K562 (cell line): ENCODE measurements around the gene SPEM1. TPM values are rescaled to one million over a fixed set of nuclear protein-coding genes. Genes with fewer than 3 reads are reported as not detected.

Experiments used
- ATAC-seq: fragments of 200-7000 bp; cut with Tn5 transposase; 3 replicates; pipeline ENCODE4 v1.9.1; 2020; ENCODE audit warnings: moderate library complexity
- BruUV-seq: library from RNA; stranded (reverse); fragments of 400-500 nt; replicated peaks from 2 replicates; lab custom pipeline; 2021; lab: Mats Ljungman, UMichigan
- CTCF ChIA-PET: fragments of 300-600 bp; formaldehyde crosslinking; extraction: SDS; loops from one replicate; lab custom pipeline; 2021; ENCODE audit warnings: low intra/inter-chr PET ratio; lab: Yijun Ruan, JAX
- POLR2A ChIA-PET: fragments of 300-600, 350-650 bp; sonication (Branson Sonifier 250); formaldehyde crosslinking; extraction: SDS; loops from one replicate; lab custom pipeline; 2021; ENCODE audit warnings: antibody characterized with exemption, inconsistent platforms; lab: Yijun Ruan, JAX
- DNase-seq, 4 experiments: peaks; one replicate each; pipeline versions ENCODE4 v3.0.0 to v3.0.0-alpha.2; 2011 to 2018; ENCODE audit warnings: low spot score in 3 of 4, mixed read lengths in 3 of 4; ENCODE audit errors: extremely low read depth in 1 of 4
- FAIRE-seq: peaks from 2 replicates; lab custom pipeline; 2011; peaks lifted over from hg19 to GRCh38; lab: Jason Lieb, UNC
- H2AFZ ChIP-seq: 2 replicates; pipeline ENCODE4 v1.6.0; 2011; ENCODE audit warnings: low read depth, low read length, control low read depth, inconsistent platforms
- H3K27ac ChIP-seq: fragments of 200-600 bp; 3 replicates; pipeline ENCODE4 v1.8.0; 2011; ENCODE audit warnings: low read depth, mild to moderate bottlenecking, control low read depth, inconsistent platforms, low read length, moderate library complexity, mixed read lengths; ENCODE audit errors: extremely low read depth
- H3K27me3 ChIP-seq, 2 experiments: fragments of 300-600 bp in 1 of 2; 2 replicates in 1 of 2; 3 replicates in 1 of 2; pipeline versions ENCODE4 v1.6.0 to v1.8.0; 2011; ENCODE audit warnings: inconsistent platforms in 2 of 2, low read length in 2 of 2, mild to moderate bottlenecking in 1 of 2, mixed read lengths in 1 of 2, moderate library complexity in 1 of 2; ENCODE audit not compliant: control insufficient read depth in 2 of 2, insufficient read depth in 2 of 2
- H3K36me3 ChIP-seq: fragments of 300-600 bp; 3 replicates; pipeline ENCODE4 v1.8.0; 2011; ENCODE audit warnings: mild to moderate bottlenecking, low read length, inconsistent platforms; ENCODE audit not compliant: control insufficient read depth, insufficient read depth
- H3K4me1 ChIP-seq, 2 experiments: fragments of 200-600 bp in 1 of 2; replicated peaks in 1 of 2; 2 replicates in 1 of 2; 3 replicates in 1 of 2; pipeline versions ENCODE4 v1.5.1 to v1.8.0; 2011; ENCODE audit warnings: inconsistent platforms in 2 of 2, low read length in 2 of 2, mild to moderate bottlenecking in 1 of 2, mixed read lengths in 1 of 2, moderate library complexity in 1 of 2; ENCODE audit not compliant: control insufficient read depth in 2 of 2, insufficient read depth in 2 of 2
- H3K4me2 ChIP-seq: 2 replicates; pipeline ENCODE4 v1.6.1; 2011; ENCODE audit warnings: low read length, control low read depth, inconsistent platforms, mixed read lengths; ENCODE audit not compliant: insufficient read depth
- H3K4me3 ChIP-seq: fragments of 200-600 bp; sonication (generic), shearing (Covaris generic); 2 replicates; pipeline ENCODE4 v1.5.1; 2016; ENCODE audit warnings: control low read depth, inconsistent platforms
- H3K79me2 ChIP-seq: fragments of 200-600 bp; 3 replicates; pipeline ENCODE4 v1.8.0; 2011; ENCODE audit warnings: low read length, inconsistent platforms; ENCODE audit not compliant: control insufficient read depth, insufficient read depth
- H3K9ac ChIP-seq, 2 experiments: 2 replicates each; pipeline versions ENCODE4 v1.6.0 to v1.6.1; 2011; ENCODE audit warnings: low read depth in 2 of 2, low read length in 2 of 2, control low read depth in 1 of 2, inconsistent platforms in 1 of 2, mild to moderate bottlenecking in 1 of 2, mixed read lengths in 1 of 2; ENCODE audit not compliant: insufficient read depth in 1 of 2
- H3K9me1 ChIP-seq: one replicate; pipeline ENCODE4 v1.6.0; 2011; ENCODE audit warnings: inconsistent platforms, mild to moderate bottlenecking, low read length, moderate library complexity; ENCODE audit not compliant: control insufficient read depth, insufficient read depth
- H3K9me3 ChIP-seq: replicated peaks from 2 replicates; pipeline ENCODE4 v1.5.1; 2011; ENCODE audit warnings: low read depth, low read length, inconsistent platforms; ENCODE audit not compliant: control insufficient read depth, insufficient read depth
- H4K20me1 ChIP-seq: replicated peaks from 2 replicates; pipeline ENCODE4 v1.6.1; 2011; ENCODE audit warnings: low read length, inconsistent platforms, mixed read lengths; ENCODE audit not compliant: control insufficient read depth, insufficient read depth
- CCNT2 ChIP-seq: IDR thresholded peaks from 2 replicates; pipeline ENCODE4 v1.6.1; 2011; ENCODE audit warnings: borderline replicate concordance, low read depth, mild to moderate bottlenecking, moderate library complexity, mixed read lengths, low read length; ENCODE audit not compliant: insufficient read length; ENCODE audit errors: extremely low read depth
- GMEB1 ChIP-seq: fragments of 250-450 bp; sonication (Bioruptor Pico); IDR thresholded peaks from 2 replicates; pipeline ENCODE4 v1.4.0; 2020; ENCODE audit warnings: mild to moderate bottlenecking
- MNT ChIP-seq, 2 experiments: fragments of 450-650 bp; conservative IDR thresholded peaks; 2 replicates each; pipeline ENCODE4 v1.6.1; 2017; ENCODE audit warnings: mild to moderate bottlenecking in 2 of 2, moderate library complexity in 2 of 2
- NR0B1 ChIP-seq: fragments of 450-650 bp; IDR thresholded peaks from one replicate; pipeline ENCODE4 v1.6.1; 2018; ENCODE audit warnings: mild to moderate bottlenecking, moderate library complexity; ENCODE audit not compliant: partially characterized antibody
- RAD51 ChIP-seq: fragments of 450-650 bp; IDR thresholded peaks from 2 replicates; pipeline ENCODE4 v1.7.1; 2016; ENCODE audit warnings: low read depth, mild to moderate bottlenecking, borderline replicate concordance
- SMARCA5 ChIP-seq: fragments of 450-650 bp; IDR thresholded peaks from 2 replicates; pipeline ENCODE4 v1.6.1; 2016
- XRCC3 ChIP-seq: fragments of 450-650 bp; IDR thresholded peaks from 2 replicates; pipeline ENCODE4 v1.6.1; 2017; ENCODE audit warnings: mild to moderate bottlenecking, moderate library complexity
- ZNF41 ChIP-seq: fragments of 250-450 bp; sonication (Bioruptor Pico); conservative IDR thresholded peaks from 2 replicates; pipeline ENCODE4 v1.4.0; 2020; ENCODE audit warnings: mild to moderate bottlenecking
- ZNF76 ChIP-seq: fragments of 250-450 bp; sonication (Bioruptor Pico); IDR thresholded peaks from 2 replicates; pipeline ENCODE4 v1.4.0; 2020; ENCODE audit warnings: mild to moderate bottlenecking, moderate library complexity, borderline replicate concordance
- WGBS: fragments of 100-300 bp; shearing (Covaris generic); methylation state at CpG from one replicate; pipeline ENCODE4 v1.1.6; 2016; ENCODE audit warnings: low coverage, mixed read lengths; ENCODE audit not compliant: insufficient coverage; ENCODE audit errors: missing lambda C conversion rate; 5-methylcytosine and 5-hydroxymethylcytosine counted together
- in situ Hi-C: fragments of 300-500 bp; cut with MboI; formaldehyde crosslinking; loops from 4 replicates; pipeline ENCODE4 v1.15.0; 2018; ENCODE audit warnings: inconsistent platforms, mixed read lengths
- intact Hi-C: fragments of 100-400 bp; cut with micrococcal nuclease; formaldehyde crosslinking; loops from 2 replicates; pipeline ENCODE4 v1.14.2; 2022
- polyA plus RNA-seq, 8 experiments: library from polyadenylated mRNA; depleted of rRNA in 4 of 8; stranded (reverse) in 5 of 8; unstranded in 3 of 8; fragments of >200 nt; fragmentation: Nextera tagmentation in 2 of 8; fragmentation: Illumina TruSeq in 1 of 8; extraction: Ambion mirVana in 2 of 8; extraction: Trizol in 1 of 8; gene quantifications; 2 replicates each; pipeline versions ENCODE4 v1.2.1 to v1.2.3, GENCODE V29; 2011 to 2014; ENCODE audit warnings: inconsistent platforms in 1 of 8, missing spikeins in 1 of 8
- total RNA-seq, 7 experiments: library from RNA; depleted of rRNA in 6 of 7; stranded (reverse); fragments of >200 nt in 6 of 7; fragmentation: Illumina TruSeq in 2 of 7; extraction: Trizol in 2 of 7; gene quantifications; 2 replicates each; pipeline versions ENCODE4 v1.2.1 to v1.2.3, GENCODE V29; 2011 to 2021; ENCODE audit warnings: low replicate concordance in 1 of 7
- TF ChIP-seq, protein P1 (sequence below): fragments of 450-650 bp; formaldehyde crosslinking; IDR thresholded peaks from 2 replicates; pipeline ENCODE4 v1.4.0; 2020; ENCODE audit warnings: mild to moderate bottlenecking, moderate library complexity
- TF ChIP-seq, protein P2 (sequence below), 2 experiments: fragments of 450-650 bp in 1 of 2; sonication (generic) in 1 of 2; formaldehyde crosslinking; conservative IDR thresholded peaks; 2 replicates each; pipeline versions ENCODE4 v1.4.0 to v1.8.1; 2020 to 2022; ENCODE audit warnings: mild to moderate bottlenecking in 1 of 2, missing genetic modification reagents in 1 of 2

SPEM1 gene
- total and polyA plus RNA-seq, 9 of the 15 experiments (the other 6 are each of a cell fraction or from before 2014, with no cell fraction given): not detected

GRCh38 chr17:7426896-7427489, 6.9 kb downstream of the SPEM1 start:
- Histone ChIP-seq H3K9ac (no peak overlapping the region; a peak in 1 of 4 replicates), H3K27me3 (no peaks in the 10 kb centered on the region), H3K4me2 (no peak overlapping the region), H3K27ac (no peak overlapping the region), H3K4me3 (no peak overlapping the region), H2AFZ (no peak overlapping the region), H3K79me2 (no peaks in the 10 kb centered on the region), H3K9me1 (no peaks in the 10 kb centered on the region), H3K4me1 (peaks cover 0 to 14% of the 10 kb centered on the region in 2 experiments; a peak in 2 of 5 replicates), H3K36me3 (no peaks in the 10 kb centered on the region)
- WGBS: 64% methylated on average over 23 of the region's 29 CpGs
- CTCF ChIA-PET: no interaction called here
- in situ Hi-C loops (no loop called here), intact Hi-C loops (no loop called here)
- no peak for TF ChIP-seq SMARCA5
- no peak for TF ChIP-seq RAD51
- TF ChIP-seq ZNF76 (CRISPR knock-in tag): no peak
- TF ChIP-seq NR0B1: no peak
- no peak for TF ChIP-seq ZNF41
- TF ChIP-seq CCNT2: no peak
- TF ChIP-seq, protein P1, sequence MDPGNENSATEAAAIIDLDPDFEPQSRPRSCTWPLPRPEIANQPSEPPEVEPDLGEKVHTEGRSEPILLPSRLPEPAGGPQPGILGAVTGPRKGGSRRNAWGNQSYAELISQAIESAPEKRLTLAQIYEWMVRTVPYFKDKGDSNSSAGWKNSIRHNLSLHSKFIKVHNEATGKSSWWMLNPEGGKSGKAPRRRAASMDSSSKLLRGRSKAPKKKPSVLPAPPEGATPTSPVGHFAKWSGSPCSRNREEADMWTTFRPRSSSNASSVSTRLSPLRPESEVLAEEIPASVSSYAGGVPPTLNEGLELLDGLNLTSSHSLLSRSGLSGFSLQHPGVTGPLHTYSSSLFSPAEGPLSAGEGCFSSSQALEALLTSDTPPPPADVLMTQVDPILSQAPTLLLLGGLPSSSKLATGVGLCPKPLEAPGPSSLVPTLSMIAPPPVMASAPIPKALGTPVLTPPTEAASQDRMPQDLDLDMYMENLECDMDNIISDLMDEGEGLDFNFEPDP: no peak
- no peak for TF ChIP-seq MNT (conservative IDR thresholded peaks at IDR 0.05)
- TF ChIP-seq, protein P2, sequence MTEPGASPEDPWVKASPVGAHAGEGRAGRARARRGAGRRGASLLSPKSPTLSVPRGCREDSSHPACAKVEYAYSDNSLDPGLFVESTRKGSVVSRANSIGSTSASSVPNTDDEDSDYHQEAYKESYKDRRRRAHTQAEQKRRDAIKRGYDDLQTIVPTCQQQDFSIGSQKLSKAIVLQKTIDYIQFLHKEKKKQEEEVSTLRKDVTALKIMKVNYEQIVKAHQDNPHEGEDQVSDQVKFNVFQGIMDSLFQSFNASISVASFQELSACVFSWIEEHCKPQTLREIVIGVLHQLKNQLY (CRISPR knock-in tag; conservative IDR thresholded peaks at IDR 0.05): no peak
- no peak for TF ChIP-seq GMEB1 (CRISPR knock-in tag)
- no peak for TF ChIP-seq XRCC3
- TF ChIP-seq, all 486 proteins: peak for 0
- no peak for FAIRE-seq
- no peaks in the 10 kb centered on the region for H3K9me3 ChIP-seq
- no peak for ATAC-seq
- POLR2A ChIA-PET: no interaction called here
- no peaks in the 10 kb centered on the region for H4K20me1 ChIP-seq
- no TSS peak for BruUV-seq
- DNase-seq: no peak
